Raji (cell line): Measurements from ENCODE around the gene UST.
A peak's percentile ranks its signal among the peaks of the same experiment; 100 is the strongest.

Experiments
- POLR2A ChIP-seq: IDR thresholded peaks from 2 replicates; pipeline ENCODE4 v1.6.1; 2011; ENCODE audit warnings: low read depth, low read length, control low read depth; ENCODE audit not compliant: insufficient read depth

Gene UST

GRCh38 chr6:148750838-148751792 lies 4.3 kb downstream of the UST start:
- TF ChIP-seq POLR2A: no peak

DNA sequence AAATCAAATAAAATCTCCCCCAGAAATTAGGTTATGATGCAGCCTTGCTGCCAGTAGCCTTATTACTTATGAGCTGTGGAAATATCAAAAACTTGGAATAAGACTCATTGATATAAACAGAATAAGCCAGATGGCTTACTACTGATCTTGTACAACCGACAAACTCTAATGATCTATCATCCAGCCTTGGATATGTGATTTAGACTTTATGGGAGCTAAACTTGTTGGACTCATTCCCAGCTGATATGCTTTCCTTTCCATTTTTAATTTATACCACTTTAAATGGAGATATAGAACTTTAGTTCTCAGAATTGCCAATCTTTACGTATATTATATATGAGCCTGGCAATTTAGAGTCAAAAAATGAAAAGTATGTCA lies 5.0 kb downstream of the UST start:
- no peak for TF ChIP-seq POLR2A

DNA sequence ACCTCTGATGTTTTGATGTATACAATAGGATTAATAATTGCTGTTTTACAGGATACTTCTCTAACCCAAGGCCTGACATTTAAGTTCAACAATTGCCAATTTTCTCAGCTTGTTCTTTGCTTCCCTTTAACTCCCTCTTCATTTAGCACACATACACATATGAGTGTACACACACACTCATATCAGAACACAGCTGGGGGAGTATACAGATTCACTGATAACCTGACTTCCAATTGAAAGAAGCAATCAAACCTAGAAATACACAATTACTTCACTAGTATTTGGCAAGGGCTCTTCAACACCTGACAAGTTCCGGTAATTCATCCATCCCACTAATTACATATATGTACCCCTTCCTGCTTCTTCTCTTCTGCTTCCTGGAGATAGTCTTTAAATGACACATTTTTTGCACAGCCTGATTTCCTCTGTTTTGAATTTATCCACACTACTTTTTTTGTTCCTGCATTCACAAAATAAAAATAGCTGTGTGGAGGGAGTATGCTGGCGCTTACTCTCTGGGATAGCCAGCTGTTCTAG lies 11.2 kb downstream of the UST start:
- no peak for TF ChIP-seq POLR2A

DNA sequence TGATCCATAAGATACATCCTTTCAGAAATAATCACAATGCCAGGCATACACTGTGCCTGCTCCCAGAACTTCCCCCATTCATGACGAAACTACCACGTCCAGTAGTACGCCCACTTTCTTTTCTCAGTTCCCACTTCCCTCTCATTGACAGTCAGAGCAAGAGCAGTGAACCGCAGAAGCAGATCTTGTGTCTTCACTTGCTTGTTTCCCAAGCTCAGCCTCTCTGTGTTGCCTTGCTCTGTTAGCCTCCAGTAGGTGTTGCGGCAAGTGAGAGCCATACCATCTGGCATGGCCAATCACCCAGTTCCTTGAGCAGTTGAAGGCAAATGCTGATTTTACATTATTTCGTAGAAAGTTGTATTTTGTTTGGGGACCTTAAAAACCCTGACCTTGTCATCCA lies 11.7 kb downstream of the UST start:
- peak; percentile 70 for TF ChIP-seq POLR2A

GRCh38 chr6:148760258-148760534 lies 13.4 kb downstream of the UST start:
- TF ChIP-seq POLR2A: no peak

GRCh38 chr6:148760568-148761526 lies 14.0 kb downstream of the UST start:
- TF ChIP-seq POLR2A: peak; percentile 22; the same call in 1 of the 2 replicates

DNA sequence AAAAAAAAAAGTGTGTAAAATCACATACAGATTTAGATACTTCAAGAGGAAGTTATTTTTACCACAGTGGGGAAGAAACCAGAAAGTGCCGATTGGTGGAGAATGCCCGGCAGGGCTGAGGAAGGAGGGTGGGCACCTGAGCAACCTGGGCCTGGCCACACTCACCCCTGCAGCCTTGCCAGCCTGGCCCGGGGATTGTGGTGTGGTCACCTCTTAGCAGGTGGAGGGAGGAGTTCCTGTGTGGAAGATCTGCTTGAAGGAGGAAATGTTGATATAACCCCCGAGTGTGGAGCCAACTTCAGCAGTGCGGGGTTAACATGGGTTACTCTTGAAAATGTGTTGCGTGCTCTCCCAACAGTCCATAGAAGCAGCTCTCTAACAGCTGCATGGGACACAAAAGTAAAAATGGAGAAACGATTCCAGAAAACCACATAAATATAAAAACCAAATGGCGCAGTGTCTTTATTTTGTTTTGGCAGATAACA lies 14.7 kb downstream of the UST start:
- 0 out of 2 replicates have a peak, but pooled peaks have one; percentile 8 for TF ChIP-seq POLR2A

- no peak for TF ChIP-seq POLR2A
These were observed 15.4 kb downstream of the UST start for GRCh38 chr6:148762231-148762630.

- no peak for TF ChIP-seq POLR2A
These were observed 19.3 kb downstream of the UST start for GRCh38 chr6:148765898-148766808.

- TF ChIP-seq POLR2A: no peak
These were observed 21.9 kb downstream of the UST start for GRCh38 chr6:148768646-148769270.

GRCh38 chr6:148769304-148769968 lies 22.6 kb downstream of the UST start:
- TF ChIP-seq POLR2A: no peak

DNA sequence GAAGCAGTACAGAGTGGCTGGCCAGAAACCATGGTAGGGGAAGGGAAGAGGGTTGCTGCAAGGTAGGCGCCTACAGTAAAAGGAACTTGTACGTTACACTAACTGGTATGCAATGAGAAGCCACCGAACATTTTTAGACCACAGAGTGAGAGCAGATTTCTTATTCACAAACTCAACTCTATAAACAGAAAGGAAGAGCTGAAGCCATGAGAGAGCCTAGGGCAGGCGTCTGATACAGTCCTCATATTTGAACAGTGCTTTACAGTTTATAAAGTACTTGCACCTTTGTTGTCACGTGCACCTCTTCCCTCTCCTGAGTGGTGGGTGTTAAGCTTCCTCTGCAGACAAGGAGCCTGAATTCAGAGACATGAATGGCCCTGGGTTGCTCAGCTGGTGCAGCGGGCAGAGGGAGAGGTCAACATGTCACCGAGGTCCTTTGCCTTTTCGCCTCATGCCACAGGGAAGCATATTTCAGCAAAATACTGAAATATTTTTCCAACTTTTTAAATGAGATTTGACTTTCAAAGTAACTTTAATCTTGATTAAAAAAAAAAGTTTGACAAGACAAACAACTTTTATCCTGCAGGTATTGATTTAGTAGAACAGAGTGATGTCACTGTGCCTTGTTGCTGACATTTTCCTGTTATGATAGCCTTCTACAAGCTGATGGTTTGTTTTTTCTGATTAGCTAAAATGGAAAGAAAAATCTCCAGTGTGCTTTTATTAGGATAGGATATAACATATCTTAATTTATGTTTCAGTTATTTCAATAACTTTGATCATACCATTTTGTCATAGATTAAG lies 23.8 kb downstream of the UST start:
- TF ChIP-seq POLR2A: no peak

DNA sequence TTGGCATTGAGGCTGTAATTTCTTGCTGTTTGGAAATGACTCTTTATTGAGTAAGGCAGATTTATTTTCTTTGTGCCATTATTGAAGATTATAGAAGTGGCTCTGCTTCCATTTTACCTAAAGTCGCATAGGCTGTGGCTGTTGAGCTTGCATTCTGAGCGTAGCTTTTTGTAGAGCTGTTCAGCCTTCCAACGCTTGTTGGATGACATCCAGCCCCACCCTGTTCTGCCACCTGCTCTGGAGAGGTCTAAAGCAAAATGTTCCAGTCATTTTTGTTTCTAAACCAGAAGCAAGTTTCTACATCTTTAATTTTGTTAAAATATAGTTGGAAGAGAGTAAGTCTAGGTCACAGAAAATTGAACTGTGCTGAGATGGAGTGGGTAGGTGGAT lies 24.4 kb downstream of the UST start:
- no peak for TF ChIP-seq POLR2A
